NCI-H345 treated with DMSO at 0.1 percent for 48 hours (cell line): ENCODE results near the gene FAM131A.

ENCODE experiments used
- DNase-seq: peaks from one replicate; lab custom pipeline; 2025; ENCODE audit not compliant: unreplicated experiment; lab: John Stamatoyannopoulos, UW

Gene FAM131A

DNA sequence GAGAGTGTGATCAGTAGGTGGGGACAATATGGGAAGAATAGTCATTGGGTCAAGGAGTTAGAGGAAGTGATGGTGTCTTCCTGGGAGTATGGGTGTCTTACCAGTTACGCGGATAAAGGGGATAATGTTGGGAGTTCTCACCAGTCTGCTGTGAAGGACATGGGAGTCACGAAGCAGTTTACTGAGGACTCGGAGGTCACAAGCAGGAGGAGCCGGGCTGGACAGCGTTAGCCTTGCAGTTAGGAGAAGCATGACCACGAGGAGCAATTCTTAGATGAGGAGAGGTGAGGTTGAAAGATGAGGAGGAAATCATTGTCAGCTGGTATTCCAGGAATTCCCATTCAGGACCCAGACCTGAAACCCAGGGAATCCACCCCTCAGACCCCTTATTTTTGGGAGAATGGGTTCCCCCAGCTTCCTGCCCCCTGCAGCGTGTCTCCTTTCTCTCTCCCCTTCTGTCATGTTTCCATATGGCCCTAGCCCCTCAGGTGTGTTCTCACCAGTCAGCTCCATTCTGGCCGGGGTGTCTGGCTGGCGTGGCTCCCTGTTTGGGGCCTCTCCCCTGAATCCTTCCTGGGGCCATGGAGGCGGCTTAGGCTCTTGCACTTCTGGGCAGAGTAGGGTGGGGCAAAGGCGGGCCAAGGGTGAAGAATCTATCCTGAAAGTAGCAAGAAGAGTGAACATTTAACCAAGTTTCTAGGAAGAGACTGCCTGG is 38.5 kb downstream of the FAM131A start:
- DNase-seq: no peak

DNA sequence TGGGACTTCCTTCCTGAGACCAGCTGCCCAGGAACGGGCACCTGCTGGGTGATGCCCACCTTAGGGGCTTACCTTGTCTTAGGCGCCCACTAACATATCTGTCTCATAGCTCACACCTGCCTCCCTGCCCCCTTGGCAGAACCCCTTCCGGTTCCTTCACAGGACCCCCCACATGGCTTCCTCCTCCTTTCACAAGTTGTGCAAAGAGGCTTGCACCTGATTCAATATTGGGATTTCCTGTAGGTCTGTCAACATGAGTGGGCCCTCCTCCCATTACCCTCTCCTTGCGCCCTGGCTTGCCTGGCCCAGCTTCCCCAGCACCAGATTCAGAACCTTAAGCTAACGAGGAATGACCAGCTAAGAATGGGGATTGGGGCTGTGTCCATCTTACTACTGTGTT is 40.0 kb downstream of the FAM131A start:
- no peak for DNase-seq

DNA sequence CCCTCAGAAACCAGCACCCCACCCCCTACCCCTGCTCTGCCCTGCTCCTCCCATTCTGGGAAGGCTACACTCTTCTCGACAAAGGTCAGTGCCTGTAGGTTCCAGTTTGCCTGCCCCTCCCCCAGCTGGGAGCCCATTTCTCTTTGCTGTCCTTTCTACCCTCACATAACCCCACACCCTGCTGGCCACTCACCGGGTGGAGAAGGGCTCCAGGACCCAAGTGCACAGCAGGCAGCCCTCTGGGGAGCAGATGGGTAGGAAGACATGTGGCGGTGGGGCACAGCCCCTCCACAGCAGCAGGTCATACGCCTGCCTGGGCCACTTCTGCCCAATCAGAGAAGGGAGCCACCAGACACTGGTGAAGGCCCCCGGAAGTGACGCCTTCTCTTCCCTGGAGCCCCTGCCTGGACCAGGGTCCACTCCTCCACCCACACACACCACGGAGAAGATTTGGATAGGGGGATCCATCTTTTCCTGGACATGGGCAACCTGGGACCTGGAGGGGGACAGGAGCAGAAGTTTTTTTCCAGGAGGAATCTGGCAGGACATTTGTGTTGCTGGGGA is 40.6 kb downstream of the FAM131A start, which contains the start of gene THPO:
Gene THPO (minus strand): TSS at position 326 of the 564 bp plus-strand sequence. CDS start 1,948 bp downstream, outside the sequence.
- no peak for DNase-seq

DNA sequence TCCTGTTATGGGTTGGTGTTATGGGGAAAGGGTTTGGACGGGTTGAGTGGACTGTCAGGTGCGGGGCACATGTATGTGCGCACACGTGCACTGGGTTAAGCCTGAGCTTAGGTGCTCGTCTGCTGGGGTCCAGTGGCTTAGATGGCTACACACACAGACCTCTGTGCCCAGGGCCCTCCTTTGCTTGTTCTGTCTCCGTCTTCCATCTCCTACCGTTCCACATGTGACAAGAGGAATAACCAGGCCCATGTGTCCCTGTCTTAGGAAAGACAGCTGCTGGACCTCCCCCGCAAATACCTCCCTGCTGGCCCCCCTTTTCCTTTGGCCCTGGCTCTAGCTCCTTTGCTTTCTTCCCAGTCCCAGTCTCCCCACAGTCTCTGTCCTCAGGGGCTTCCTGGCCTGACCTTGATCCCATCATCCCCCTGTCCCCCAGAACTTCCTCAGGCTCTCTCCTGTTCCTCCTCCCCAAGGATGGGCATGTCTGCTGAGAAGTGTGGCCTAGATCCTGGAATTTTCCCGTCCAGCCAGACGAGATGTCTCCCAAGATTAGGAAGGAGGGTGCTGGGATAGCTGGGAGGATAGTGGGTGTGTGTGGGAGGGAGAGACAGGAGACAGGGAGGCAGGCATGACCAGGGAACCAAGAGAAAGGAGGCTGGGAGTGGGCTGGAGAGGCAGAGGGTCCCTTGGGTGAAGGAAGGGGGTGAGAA is 41.4 kb downstream of the FAM131A start:
- DNase-seq: no peak

DNA sequence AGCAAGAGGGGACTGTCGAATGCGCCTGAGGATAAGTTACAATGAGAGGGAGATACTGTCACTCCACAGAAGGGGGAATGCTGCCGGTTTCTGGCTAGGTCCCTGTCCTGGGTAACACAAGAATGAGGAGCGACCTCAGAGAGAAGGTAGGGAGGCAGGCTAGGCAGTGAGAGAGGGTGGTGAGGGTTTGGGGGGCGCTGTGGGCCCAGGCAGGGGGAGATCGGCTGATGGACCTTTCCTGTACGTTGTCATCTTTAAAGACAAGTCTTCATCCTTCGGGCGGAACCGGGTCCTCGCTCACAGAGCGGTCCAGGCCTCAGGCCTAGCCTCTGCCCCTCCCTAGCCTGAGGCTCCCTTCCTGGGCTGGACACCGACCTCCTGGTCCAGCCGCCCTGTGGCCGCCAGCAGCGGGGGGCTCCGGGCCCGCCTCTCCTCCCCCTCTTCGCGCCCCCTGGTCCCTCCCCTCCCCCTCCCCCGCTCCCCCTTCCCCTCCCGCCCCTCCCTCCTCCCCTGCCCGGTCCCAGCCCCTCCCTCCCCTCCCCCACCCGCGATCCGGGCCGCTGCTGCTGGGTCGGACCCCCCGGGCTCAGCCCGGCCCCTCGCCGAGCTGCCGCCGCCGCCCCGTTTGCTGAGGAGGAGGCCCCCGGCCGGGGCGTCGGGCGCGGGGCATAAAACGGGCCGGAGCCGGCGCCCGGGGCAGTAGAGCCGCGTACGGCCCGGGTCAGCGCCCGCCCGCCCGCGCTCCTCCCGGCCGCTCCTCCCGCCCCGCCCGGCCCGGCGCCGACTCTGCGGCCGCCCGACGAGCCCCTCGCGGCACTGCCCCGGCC is 42.2 kb downstream of the FAM131A start, which contains the start of gene CHRD:
Gene CHRD (plus strand): TSS at position 697 of the 827 bp plus-strand sequence. CDS start 265 bp downstream, outside the sequence.
- DNase-seq: no peak

DNA sequence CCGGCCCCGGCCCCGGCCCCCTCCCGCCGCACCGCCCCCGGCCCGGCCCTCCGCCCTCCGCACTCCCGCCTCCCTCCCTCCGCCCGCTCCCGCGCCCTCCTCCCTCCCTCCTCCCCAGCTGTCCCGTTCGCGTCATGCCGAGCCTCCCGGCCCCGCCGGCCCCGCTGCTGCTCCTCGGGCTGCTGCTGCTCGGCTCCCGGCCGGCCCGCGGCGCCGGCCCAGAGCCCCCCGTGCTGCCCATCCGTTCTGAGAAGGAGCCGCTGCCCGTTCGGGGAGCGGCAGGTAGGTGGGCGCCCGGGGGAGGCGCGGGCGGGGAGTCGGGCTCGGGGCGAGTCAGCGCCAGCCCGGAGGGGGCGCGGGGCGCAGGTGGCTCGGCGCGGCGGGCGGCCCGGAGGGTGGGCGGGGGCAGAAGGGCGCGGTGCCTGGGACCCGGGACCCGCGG is 42.8 kb downstream of the FAM131A start:
- no peak for DNase-seq

DNA sequence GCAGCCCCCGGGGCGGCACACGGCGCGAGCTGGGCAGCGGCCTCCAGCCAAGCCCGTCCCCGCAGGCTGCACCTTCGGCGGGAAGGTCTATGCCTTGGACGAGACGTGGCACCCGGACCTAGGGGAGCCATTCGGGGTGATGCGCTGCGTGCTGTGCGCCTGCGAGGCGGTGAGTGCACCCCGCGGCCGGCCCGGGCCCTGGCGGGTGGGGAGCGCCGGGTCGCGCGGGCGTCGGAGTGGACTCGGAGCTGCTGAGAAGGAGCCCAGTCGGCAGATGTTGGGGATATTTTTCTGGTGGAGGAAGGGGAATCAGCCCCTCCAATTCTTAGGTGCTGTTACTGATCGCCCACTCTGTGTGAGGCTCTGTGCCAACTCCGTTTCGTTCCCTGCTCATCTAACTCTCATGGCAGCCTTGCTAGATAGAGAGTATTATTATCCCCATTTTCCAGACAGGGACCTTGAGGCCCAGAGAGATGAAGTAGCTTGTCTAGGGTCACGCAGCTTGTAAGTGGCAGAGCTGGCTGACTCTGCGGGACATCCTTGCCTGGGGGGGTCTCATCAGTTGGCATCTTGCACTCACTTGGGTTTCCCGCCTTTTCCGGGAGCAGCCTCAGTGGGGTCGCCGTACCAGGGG is 43.3 kb downstream of the FAM131A start:
- no peak for DNase-seq

DNA sequence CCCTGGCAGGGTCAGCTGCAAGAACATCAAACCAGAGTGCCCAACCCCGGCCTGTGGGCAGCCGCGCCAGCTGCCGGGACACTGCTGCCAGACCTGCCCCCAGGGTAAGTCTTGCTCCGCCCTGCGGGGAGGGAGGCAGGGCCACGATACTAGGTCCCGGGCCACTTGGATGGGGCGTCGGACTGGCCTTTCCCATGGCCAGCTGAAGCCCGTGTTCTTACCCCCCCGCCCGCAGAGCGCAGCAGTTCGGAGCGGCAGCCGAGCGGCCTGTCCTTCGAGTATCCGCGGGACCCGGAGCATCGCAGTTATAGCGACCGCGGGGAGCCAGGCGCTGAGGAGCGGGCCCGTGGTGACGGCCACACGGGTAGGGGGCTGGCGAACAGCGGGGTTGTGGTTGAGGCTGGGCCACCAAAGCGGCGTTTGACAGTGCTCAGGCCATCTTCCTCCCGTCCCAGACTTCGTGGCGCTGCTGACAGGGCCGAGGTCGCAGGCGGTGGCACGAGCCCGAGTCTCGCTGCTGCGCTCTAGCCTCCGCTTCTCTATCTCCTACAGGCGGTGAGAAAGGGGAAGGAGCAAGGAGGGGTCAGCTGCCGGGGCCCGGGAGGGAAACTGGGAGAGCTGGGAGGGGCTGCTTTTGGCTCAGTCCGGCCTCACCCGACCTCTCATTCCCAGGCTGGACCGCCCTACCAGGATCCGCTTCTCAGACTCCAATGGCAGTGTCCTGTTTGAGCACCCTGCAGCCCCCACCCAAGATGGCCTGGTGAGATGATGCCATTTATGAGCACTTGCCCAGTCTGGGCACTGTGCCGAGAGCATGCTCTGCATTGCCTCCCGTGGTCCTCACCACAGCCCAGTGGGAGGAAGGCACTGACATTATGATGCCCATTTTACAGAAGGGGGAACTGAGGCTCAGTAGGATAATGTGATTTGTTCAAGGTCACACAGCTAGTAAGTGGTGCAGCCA is 44.1 kb downstream of the FAM131A start:
- DNase-seq: no peak

DNA sequence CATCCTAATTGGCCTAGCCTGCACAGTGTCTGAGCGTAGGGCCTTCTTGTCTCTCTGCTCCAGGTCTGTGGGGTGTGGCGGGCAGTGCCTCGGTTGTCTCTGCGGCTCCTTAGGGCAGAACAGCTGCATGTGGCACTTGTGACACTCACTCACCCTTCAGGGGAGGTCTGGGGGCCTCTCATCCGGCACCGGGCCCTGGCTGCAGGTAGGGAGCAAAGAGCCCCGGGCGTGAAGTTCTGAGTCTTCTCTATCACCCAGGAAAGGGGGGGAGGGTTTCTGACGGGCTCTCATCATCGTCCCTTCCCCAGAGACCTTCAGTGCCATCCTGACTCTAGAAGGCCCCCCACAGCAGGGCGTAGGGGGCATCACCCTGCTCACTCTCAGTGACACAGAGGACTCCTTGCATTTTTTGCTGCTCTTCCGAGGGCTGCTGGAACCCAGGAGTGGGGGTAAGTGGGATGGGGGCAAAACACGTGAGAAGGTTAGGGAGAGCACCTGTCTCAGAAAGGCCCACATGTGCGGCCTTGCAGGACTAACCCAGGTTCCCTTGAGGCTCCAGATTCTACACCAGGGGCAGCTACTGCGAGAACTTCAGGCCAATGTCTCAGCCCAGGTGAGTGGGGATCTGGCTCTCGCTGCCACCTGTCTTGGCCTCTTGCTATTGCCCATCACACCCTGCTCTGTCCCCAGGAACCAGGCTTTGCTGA is 45.1 kb downstream of the FAM131A start:
- DNase-seq: no peak

DNA sequence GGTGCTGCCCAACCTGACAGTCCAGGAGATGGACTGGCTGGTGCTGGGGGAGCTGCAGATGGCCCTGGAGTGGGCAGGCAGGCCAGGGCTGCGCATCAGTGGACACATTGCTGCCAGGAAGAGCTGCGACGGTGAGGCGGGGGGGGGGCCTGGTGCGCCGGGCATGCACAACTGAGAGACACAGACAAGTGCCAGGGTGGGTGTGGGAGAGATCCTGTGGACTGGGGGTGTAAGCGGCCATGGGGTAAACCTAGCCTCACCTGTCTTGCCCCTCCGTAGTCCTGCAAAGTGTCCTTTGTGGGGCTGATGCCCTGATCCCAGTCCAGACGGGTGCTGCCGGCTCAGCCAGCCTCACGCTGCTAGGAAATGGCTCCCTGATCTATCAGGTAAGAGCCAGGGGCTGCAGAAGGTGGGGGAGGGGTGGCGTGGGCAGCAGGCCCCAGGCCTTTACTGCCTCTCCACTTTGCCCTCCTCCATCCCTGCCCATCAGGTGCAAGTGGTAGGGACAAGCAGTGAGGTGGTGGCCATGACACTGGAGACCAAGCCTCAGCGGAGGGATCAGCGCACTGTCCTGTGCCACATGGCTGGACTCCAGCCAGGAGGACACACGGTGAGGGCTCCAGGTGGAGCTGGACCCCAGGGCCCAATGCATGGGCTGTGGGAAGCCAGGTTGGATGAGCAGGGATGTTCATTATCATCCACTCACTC is 45.8 kb downstream of the FAM131A start:
- DNase-seq: no peak

DNA sequence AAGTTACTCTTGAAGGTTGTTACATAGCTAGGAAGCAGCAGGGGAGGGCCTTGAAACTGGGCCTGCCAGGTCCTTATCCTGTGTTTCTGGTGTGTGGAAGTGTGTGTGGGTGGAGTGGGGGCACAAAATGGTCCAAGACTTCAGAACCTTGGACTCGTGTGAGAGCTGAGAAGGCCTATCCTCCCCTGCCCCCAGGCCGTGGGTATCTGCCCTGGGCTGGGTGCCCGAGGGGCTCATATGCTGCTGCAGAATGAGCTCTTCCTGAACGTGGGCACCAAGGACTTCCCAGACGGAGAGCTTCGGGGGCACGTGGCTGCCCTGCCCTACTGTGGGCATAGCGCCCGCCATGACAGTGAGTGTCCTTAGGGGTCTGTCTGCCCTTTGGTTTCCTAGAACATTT is 46.9 kb downstream of the FAM131A start:
- no peak for DNase-seq

DNA sequence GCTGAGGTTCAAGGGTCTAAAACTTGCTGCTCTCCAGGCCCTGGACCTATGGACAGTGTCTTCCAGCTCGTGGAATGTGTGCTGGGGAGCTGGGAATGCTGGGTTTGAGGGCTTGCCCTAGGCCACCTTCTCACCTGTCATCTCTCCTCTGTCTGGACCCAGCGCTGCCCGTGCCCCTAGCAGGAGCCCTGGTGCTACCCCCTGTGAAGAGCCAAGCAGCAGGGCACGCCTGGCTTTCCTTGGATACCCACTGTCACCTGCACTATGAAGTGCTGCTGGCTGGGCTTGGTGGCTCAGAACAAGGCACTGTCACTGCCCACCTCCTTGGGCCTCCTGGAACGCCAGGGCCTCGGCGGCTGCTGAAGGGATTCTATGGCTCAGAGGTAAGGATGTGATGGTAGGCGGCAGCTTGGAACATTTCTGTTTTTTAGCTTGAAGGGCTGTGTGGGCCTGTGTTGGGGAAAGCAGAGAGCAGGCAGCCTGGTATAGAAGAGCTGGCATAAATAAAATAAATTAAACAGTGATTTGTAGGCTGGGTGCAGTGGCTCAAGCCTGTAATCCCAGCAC is 47.5 kb downstream of the FAM131A start:
- no peak for DNase-seq

DNA sequence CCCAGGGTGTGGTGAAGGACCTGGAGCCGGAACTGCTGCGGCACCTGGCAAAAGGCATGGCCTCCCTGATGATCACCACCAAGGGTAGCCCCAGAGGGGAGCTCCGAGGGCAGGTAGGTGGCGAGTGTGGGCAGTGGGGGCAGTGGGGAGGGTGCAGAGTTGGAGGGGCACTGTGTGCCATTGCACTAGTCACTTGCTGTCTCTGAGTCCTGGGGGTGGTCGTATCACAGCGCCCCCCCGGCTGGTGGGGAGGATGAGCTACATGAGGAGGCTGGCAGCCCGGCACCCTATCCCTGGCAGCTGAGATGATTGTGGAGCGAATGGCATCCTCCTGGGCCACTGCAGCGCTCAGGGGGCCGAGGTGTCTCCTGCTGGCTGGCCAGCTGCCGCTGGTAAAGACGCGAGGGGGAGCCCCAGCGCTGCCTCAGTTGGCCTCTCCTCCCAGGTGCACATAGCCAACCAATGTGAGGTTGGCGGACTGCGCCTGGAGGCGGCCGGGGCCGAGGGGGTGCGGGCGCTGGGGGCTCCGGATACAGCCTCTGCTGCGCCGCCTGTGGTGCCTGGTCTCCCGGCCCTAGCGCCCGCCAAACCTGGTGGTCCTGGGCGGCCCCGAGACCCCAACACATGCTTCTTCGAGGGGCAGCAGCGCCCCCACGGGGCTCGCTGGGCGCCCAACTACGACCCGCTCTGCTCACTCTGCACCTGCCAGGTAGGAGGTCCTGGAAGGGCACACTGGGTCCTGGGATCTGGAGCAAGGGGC is 48.8 kb downstream of the FAM131A start:
- DNase-seq: no peak

DNA sequence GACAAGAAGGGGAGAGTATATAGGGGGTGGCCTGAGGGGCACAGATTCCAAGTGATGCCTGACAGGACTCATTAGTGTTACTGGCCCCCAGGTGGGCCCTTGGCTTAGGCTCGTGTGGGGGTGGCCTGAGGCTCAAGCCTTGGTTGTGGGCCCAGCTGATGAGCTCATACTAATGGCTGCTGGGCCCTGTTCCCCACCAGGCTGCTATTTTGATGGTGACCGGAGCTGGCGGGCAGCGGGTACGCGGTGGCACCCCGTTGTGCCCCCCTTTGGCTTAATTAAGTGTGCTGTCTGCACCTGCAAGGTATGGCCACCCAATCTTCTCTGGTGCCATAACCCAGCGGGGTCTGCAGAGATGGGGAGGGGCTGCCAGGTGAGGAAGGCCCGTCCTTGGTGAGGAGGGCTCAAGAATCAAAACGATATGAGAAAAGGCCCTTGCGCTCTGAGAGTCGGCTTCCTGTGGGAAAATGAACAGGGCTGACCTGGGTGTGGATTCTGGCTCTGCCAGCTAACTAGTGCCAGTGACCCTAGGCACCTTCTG is 49.8 kb downstream of the FAM131A start:
- DNase-seq: no peak

DNA sequence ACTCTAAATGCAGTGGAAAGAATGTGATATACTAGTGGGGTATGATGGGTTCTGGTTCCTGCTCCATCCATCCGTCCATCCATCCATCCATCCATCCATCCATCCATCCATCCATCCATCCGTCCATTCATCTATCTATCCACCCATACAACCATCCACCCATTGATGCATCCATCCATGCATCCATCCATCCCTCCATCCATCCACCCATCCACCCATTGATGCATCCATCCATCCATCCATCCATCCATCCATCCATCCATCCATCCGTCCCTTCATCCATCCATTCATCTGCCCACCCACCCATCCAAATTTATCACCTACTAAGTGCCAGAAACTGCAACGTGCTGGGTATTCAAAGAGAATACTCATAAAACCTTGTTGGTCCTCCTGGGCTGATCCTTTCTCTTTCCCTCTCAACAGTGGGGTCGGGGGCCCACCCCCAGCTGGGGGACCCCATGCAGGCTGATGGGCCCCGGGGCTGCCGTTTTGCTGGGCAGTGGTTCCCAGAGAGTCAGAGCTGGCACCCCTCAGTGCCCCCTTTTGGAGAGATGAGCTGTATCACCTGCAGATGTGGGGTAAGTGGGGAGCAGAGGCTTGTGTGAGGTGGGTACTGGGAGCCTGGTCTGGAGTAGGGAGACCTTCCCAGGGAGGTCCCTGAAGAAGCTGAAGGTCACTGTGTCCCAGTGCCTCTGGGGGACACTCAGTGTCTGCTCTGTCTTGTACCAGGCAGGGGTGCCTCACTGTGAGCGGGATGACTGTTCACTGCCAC is 51.0 kb downstream of the FAM131A start:
- DNase-seq: no peak

DNA sequence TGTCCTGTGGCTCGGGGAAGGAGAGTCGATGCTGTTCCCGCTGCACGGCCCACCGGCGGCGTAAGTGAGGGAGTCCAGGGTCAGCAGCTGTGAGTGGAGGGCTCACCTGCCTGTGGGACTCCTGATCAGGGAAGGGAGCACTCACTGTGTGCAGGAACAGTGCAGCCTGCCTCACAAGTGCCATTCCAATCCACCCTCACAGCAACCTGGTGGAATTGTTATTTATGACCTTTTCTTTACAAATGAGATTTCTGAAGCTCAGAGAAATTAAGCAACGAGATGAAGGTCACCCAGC is 51.5 kb downstream of the FAM131A start:
- no peak for DNase-seq
